Measurements from ENCODE around the gene RTF1.
A peak's percentile ranks its signal among the peaks of the same experiment; 100 is the strongest.

The RTF1 gene

GRCh38 chr15:41493205-41493901 lies 76.5 kb downstream of the RTF1 start, which contains the start of gene ITPKA (continued):
- TF ChIP-seq, protein P1, sequence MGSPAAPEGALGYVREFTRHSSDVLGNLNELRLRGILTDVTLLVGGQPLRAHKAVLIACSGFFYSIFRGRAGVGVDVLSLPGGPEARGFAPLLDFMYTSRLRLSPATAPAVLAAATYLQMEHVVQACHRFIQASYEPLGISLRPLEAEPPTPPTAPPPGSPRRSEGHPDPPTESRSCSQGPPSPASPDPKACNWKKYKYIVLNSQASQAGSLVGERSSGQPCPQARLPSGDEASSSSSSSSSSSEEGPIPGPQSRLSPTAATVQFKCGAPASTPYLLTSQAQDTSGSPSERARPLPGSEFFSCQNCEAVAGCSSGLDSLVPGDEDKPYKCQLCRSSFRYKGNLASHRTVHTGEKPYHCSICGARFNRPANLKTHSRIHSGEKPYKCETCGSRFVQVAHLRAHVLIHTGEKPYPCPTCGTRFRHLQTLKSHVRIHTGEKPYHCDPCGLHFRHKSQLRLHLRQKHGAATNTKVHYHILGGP (tag by site-specific recombination; IDR thresholded peaks at IDR 0.05) = no peak
- no peak for TF ChIP-seq ZNF132 (tag by site-specific recombination; IDR thresholded peaks at IDR 0.05; ENCODE audit: borderline replicate concordance)
- no peak for TF ChIP-seq ZNF37A (tag by site-specific recombination; IDR thresholded peaks at IDR 0.05)
- no peak for TF ChIP-seq ZNF354C (tag by site-specific recombination; IDR thresholded peaks at IDR 0.05; ENCODE audit: borderline replicate concordance, low read depth)
- peak; percentile 49 for TF ChIP-seq ZNF692 (tag by site-specific recombination; IDR thresholded peaks at IDR 0.05)
- TF ChIP-seq ZBTB20 (tag by site-specific recombination; IDR thresholded peaks at IDR 0.05) = peak; percentile 93
- no peak for TF ChIP-seq ZNF266 (tag by site-specific recombination; IDR thresholded peaks at IDR 0.05; ENCODE audit: low read depth)
- TF ChIP-seq ZBTB1 (tag by site-specific recombination; IDR thresholded peaks at IDR 0.05) = no peak
- no peak for TF ChIP-seq ZBTB11 (tag by site-specific recombination; conservative IDR thresholded peaks at IDR 0.05; ENCODE audit: low read depth)
- no peak for TF ChIP-seq ZNF830 (tag by site-specific recombination; IDR thresholded peaks at IDR 0.05; ENCODE audit: low read depth)
- TF ChIP-seq ZNF48 (tag by site-specific recombination; IDR thresholded peaks at IDR 0.05) = no peak
- TF ChIP-seq ZNF664 (tag by site-specific recombination; IDR thresholded peaks at IDR 0.05) = no peak
- 0 out of 2 replicates have a peak, but pooled peaks have one; percentile 13 for TF ChIP-seq ZNF398 (tag by site-specific recombination; IDR thresholded peaks at IDR 0.05)
- no peak for TF ChIP-seq MYNN (tag by site-specific recombination; IDR thresholded peaks at IDR 0.05; ENCODE audit: borderline replicate concordance)
- TF ChIP-seq KLF9 (tag by site-specific recombination; IDR thresholded peaks at IDR 0.05; ENCODE audit: low read depth) = peak; percentile 84
- no peak for TF ChIP-seq ZNF311 (tag by site-specific recombination; IDR thresholded peaks at IDR 0.05; ENCODE audit: borderline replicate concordance)
- TF ChIP-seq ZNF433 (tag by site-specific recombination; IDR thresholded peaks at IDR 0.05; ENCODE audit: low read depth) = no peak
- TF ChIP-seq ZNF529 (tag by site-specific recombination; IDR thresholded peaks at IDR 0.05; ENCODE audit: insufficient replicate concordance) = no peak
- no peak for TF ChIP-seq ZNF211 (tag by site-specific recombination; IDR thresholded peaks at IDR 0.05; ENCODE audit: low read depth)
- no peak for TF ChIP-seq OVOL3 (tag by site-specific recombination; IDR thresholded peaks at IDR 0.05)
- TF ChIP-seq, protein P2, sequence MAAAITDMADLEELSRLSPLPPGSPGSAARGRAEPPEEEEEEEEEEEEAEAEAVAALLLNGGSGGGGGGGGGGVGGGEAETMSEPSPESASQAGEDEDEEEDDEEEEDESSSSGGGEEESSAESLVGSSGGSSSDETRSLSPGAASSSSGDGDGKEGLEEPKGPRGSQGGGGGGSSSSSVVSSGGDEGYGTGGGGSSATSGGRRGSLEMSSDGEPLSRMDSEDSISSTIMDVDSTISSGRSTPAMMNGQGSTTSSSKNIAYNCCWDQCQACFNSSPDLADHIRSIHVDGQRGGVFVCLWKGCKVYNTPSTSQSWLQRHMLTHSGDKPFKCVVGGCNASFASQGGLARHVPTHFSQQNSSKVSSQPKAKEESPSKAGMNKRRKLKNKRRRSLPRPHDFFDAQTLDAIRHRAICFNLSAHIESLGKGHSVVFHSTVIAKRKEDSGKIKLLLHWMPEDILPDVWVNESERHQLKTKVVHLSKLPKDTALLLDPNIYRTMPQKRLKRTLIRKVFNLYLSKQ (tag by site-specific recombination; IDR thresholded peaks at IDR 0.05; ENCODE audit: borderline replicate concordance) = no peak
- no peak for TF ChIP-seq ZNF645 (tag by site-specific recombination; IDR thresholded peaks at IDR 0.05)
- TF ChIP-seq, protein P3, sequence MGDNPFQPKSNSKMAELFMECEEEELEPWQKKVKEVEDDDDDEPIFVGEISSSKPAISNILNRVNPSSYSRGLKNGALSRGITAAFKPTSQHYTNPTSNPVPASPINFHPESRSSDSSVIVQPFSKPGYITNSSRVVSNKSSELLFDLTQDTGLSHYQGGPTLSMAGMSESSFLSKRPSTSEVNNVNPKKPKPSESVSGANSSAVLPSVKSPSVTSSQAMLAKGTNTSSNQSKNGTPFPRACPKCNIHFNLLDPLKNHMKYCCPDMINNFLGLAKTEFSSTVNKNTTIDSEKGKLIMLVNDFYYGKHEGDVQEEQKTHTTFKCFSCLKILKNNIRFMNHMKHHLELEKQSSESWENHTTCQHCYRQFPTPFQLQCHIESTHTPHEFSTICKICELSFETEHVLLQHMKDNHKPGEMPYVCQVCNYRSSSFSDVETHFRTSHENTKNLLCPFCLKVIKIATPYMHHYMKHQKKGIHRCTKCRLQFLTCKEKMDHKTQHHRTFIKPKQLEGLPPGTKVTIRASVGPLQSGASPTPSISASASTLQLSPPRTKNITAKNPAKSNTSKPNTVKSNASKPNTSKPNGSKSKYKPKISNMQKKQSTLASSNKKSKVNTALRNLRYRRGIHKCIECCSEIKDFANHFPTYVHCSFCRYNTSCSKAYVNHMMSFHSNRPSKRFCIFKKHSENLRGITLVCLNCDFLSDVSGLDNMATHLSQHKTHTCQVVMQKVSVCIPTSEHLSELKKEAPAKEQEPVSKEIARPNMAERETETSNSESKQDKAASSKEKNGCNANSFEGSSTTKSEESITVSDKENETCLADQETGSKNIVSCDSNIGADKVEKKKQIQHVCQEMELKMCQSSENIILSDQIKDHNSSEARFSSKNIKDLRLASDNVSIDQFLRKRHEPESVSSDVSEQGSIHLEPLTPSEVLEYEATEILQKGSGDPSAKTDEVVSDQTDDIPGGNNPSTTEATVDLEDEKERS (tag by site-specific recombination; IDR thresholded peaks at IDR 0.05) = no peak

All from HEK293 (cell line).